NCI-H345 treated with DMSO at 0.1 percent for 48 hours (cell line): Measurements from ENCODE around the gene RPP14.
"Not testable (repeated sequence)": the region's sequence is repeated elsewhere in the genome, so short reads cannot be mapped to it uniquely, and the experiment has no call there.

Experiments
- DNase-seq: peaks from one replicate; lab custom pipeline; 2025; ENCODE audit not compliant: unreplicated experiment; lab: John Stamatoyannopoulos, UW

Gene RPP14

GRCh38 chr3:58305882-58306711 is at the start of gene RPP14, which contains the start of gene HTD2:
Gene RPP14 (plus strand): TSS chr3:58306245. CDS start chr3:58310330, 4,085 bp downstream.
Gene HTD2 (plus strand): TSS chr3:58306520. CDS start chr3:58317614, 11,094 bp downstream.
- peak; percentile 82 for DNase-seq

- no peak for DNase-seq
Observed at GRCh38 chr3:58256511-58256910, 49.5 kb upstream of the RPP14 start.

- DNase-seq: no peak
Observed at GRCh38 chr3:58258392-58259055, 47.5 kb upstream of the RPP14 start.

GRCh38 chr3:58260261-58260731 is 45.7 kb upstream of the RPP14 start:
- no peak for DNase-seq

DNA sequence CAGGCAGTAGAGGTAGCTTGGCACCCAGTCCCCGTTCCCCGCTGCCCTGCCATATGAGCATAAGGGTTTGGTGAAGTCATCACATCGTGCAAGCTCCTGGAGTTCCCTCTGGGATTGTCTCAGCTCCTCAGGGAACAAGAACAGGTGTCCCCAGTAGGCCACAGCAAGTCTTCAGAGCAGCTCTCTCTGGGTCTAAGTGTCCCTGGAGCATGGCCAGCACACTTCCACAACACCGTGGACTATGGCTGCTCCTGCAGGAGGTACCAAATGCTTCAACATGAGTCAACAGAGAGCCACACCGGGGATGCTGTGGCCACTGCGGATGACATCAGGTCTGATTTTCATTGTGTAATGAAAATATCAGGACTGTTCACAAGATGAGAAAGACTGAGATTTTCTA is 45.3 kb upstream of the RPP14 start:
- DNase-seq: no peak

- DNase-seq: no peak
Observed at GRCh38 chr3:58261954-58262666, 43.9 kb upstream of the RPP14 start.

GRCh38 chr3:58266577-58266976 is 39.5 kb upstream of the RPP14 start:
- DNase-seq: no peak

DNA sequence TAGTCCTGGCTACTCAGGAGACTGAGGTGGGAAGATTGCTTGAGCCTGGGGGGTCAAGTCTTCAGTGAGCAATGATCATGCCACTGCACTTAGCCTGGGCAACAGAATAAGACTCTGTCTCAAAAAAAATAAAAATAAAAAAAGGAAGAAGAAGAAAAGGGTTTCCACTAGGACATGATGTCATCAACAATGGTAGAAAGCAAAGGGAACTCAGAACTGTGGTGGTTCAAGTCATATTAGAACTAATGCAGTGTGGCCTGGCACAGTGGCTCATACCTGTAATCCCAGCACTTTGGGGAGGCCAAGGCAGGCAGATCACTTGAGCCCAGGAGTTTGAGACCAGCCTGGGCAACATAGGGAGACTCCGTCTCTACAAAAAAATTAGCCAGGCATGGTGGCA is 38.5 kb upstream of the RPP14 start:
- DNase-seq: not testable (repeated sequence)

DNA sequence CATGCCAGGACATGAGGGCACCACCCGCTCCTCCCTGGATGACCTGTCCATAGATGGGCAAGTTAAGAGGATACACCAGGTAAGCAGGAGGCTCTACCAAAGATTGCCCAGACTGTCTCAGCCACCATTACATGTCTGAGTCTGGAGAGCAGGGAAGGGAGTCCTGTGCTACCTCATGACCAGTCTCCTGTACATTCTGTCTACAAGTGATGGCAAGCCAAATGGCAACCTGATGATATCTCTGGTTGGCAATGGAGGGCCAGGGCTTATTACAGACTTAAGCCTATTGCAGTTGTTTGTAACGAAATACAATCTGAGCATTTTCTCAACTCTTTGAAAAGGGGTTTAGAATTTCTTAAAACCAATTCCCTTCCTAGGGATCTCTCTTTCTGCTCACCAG is 36.7 kb upstream of the RPP14 start:
- DNase-seq: no peak

GRCh38 chr3:58270485-58270884 is 35.6 kb upstream of the RPP14 start:
- DNase-seq: no peak

DNA sequence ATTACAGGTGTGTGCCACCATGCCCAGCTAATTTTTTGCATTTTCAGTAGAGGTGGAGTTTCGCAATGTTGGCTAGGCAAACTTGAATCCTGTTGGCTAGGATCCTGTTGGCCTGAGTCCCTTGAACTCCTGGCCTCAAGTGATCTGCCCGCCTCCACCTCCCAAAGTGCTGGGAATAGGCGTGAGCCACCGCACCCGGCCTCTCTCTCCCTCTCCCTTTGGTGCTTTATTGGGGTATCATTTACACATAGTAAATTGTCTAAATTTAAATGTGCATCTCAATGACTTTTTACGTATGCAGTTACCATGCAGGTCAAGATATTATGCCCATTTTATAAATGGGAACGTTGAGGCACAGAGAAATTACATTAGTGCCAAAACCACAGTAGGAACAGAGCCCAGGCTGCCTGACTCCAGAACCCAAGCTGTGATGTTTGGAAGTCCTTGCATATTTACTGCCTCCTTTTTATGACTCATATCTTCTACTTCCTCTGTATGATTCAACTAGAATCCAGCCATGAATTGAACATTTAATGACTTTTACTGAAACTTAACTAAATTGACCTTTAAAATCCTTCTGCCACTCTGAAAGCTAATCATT is 34.0 kb upstream of the RPP14 start:
- DNase-seq: no peak

DNA sequence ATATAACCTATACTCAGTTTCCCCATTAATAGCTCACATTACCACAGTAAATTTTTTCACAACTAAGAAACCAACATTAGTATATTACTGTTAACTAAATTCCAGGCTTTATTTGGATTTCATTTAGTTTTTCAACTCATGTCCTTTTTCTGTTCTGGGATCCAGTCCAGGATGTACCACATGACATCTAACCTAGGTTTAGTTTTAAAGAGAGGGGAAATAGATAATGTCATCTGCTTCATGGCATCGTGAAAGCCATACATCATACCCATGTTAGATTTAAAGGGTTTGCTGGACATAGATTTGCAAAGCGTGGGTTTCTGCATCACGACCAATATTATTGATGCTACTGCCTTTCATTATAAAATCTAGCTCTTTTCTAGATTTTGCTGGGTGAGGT is 33.2 kb upstream of the RPP14 start:
- no peak for DNase-seq

- DNase-seq: not testable (repeated sequence)
Observed at GRCh38 chr3:58273362-58273761, 32.7 kb upstream of the RPP14 start.

GRCh38 chr3:58274027-58274614 is 31.9 kb upstream of the RPP14 start:
- DNase-seq: no peak

DNA sequence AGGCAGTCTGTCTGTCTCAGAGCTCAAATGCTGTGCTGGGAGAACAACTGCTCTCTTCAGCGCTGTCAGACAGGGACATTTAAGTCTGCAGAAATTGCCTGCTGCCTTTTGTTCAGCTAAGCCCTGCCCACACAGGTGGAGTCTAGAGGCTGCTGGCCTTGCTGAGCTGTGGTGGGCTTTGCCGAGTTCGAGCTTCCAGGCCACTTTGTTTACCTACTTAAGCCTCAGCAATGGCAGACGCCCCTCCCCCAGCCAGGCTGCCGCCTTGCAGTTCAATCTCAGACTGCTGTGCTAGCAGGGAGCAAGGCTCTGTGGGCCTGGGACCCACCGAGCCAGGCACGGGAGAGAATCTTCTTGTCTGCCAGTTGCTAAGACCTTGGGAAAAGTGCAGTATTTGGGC is 25.0 kb upstream of the RPP14 start:
- no peak for DNase-seq

DNA sequence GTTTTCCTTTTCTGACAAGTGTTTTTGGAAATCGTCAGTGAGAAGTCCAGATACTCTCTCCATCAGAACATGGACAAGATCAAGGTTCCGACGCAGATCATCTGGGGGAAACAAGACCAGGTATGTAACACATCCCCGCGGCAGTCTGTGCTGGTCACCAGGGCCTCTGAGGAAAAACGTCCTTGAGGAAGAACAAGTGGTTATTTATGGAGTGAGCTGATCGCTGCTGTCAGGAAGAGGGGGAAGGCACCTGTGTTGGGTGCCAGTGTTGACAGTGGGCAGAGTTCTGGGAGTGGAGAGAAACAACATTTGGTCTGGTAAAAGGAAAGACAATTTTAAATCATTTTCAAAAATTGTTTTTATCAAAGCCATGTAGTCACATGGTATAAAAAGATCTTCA is 20.7 kb upstream of the RPP14 start:
- DNase-seq: no peak

DNA sequence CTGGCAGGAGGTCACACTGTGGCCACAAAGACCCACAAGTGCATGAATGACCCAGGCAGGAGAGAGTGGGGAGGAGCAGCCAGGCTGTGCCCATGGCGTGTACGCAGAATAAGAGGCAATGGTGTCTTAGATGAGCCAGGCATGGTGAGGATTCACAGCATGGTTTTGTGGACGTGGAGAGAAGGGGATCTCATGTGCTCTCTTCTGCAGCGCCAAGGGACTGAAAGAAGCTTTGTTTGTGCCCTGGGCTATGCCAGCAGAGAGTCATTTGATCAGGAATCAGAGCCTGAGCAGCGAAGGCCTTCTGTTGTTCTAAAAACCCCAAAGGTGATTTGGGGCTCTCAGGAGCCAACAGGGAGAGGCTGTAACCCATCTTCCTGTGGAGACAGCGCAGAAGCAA is 18.7 kb upstream of the RPP14 start:
- no peak for DNase-seq

DNA sequence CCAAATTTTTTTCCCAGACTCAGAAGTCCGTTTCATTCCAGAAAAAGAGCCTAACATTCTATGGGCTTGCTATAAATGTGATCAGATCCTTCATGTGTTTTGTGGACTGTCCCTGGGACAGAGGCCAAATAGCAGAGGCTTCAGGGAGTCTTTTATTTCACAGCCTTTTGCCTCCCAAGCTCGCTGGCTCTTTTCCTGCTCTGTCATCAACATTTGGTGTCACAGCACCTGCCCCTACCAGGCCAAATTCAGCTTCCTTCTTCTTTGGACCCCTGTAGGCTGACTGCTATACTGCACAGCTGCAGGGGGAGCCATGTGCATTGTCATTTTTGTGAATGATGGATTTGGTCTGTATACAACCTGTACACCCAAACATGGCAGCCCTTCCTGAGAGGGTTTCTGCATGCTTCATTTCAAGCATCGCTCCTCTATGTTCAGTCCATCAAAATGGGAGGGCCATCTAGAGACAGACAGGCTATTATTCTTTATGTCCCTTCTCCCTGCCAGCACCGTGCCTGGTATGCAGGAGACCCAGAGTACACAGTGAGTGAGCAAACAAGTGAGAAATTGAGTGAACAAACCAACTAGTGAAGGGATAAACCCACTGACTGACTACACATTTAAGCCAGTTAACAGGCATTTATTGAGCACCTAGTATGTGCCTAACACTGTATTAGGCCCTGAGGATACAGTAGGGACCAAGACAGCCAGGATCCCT is 17.9 kb upstream of the RPP14 start:
- DNase-seq: no peak

GRCh38 chr3:58288964-58289613 is 17.0 kb upstream of the RPP14 start:
- not testable (repeated sequence) for DNase-seq

DNA sequence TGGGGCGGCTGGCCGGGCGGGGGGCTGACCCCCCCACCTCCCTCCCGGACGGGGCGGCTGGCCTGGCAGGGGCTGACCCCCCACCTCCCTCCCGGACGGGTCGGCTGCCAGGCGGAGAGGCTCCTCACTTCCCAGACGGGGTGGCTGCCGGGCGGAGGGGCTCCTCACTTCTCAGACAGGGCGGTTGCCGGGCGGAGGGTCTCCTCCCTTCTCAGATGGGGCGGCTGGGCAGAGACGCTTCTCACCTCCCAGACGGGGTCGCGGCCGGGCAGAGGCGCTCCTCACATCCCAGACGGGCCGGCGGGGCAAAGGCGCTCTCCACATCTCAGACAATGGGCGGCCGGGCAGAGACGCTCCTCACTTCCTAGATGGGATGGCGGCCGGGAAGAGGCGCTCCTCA is 15.6 kb upstream of the RPP14 start:
- DNase-seq: not testable (repeated sequence)
